HG02678 (cell line): ENCODE results near the gene HIGD1C.
"Not testable (repeated sequence)": the region's sequence is repeated elsewhere in the genome, so short reads cannot be mapped to it uniquely, and the experiment has no call there.

ENCODE experiments used
- ATAC-seq: cut with Tn5 transposase; IDR thresholded peaks from one replicate; pipeline ENCODE4 v1.9.1; 2021; ENCODE audit warnings: mild to moderate bottlenecking, moderate library complexity; ENCODE audit not compliant: unreplicated experiment

The HIGD1C gene

GRCh38 chr12:51013441-51013840 lies 61.1 kb downstream of the HIGD1C start:
- no peak for ATAC-seq

GRCh38 chr12:51014467-51014866 lies 62.1 kb downstream of the HIGD1C start:
- not testable (repeated sequence) for ATAC-seq

GRCh38 chr12:51017452-51017851 lies 65.1 kb downstream of the HIGD1C start:
- no peak for ATAC-seq

- ATAC-seq, result no peak
These were observed 66.6 kb downstream of the HIGD1C start for GRCh38 chr12:51018956-51019355.

GRCh38 chr12:51019927-51020326 lies 67.6 kb downstream of the HIGD1C start:
- ATAC-seq, result no peak
